HUDEP-2 (cell line): ENCODE data around the gene BPHL.
"Not testable (repeated sequence)": the region's sequence is repeated elsewhere in the genome, so short reads cannot be mapped to it uniquely, and the experiment has no call there.

Experiments
- DNase-seq, 76 experiments: peaks; one replicate each; lab custom pipeline; 2025; ENCODE audit not compliant: unreplicated experiment in 76 of 76; lab: John Stamatoyannopoulos, UW

Gene BPHL

GRCh38 chr6:3119040-3119723 lies 671 bp downstream of the BPHL start:
- DNase-seq: peak in 2 of 76 experiments; percentile 33 to 58

GRCh38 chr6:3120765-3121089 lies 2.2 kb downstream of the BPHL start:
- no peak for DNase-seq

GRCh38 chr6:3122823-3123182 lies 4.3 kb downstream of the BPHL start:
- no peak for DNase-seq

GRCh38 chr6:3124667-3125066 lies 6.2 kb downstream of the BPHL start:
- DNase-seq: no peak

GRCh38 chr6:3125815-3126214 lies 7.3 kb downstream of the BPHL start:
- DNase-seq: no peak

- DNase-seq: no peak
These were observed 10.0 kb downstream of the BPHL start for GRCh38 chr6:3128356-3129108.

GRCh38 chr6:3131695-3132094 lies 13.2 kb downstream of the BPHL start:
- no peak for DNase-seq

GRCh38 chr6:3133515-3133914 lies 15.0 kb downstream of the BPHL start:
- DNase-seq: no peak

GRCh38 chr6:3135668-3136291 lies 17.3 kb downstream of the BPHL start:
- DNase-seq: no peak

- DNase-seq: no peak
These were observed 17.9 kb downstream of the BPHL start for GRCh38 chr6:3136292-3137011.

GRCh38 chr6:3137057-3137777 lies 18.7 kb downstream of the BPHL start:
- DNase-seq: no peak

- not testable (repeated sequence) for DNase-seq
These were observed 19.4 kb downstream of the BPHL start for GRCh38 chr6:3137873-3138272.

- DNase-seq: no peak
These were observed 19.8 kb downstream of the BPHL start for GRCh38 chr6:3138341-3138740.

GRCh38 chr6:3139090-3139903 lies 20.8 kb downstream of the BPHL start:
- no peak for DNase-seq

GRCh38 chr6:3140201-3140600 lies 21.7 kb downstream of the BPHL start:
- DNase-seq: no peak

GRCh38 chr6:3142536-3142935 lies 24.0 kb downstream of the BPHL start:
- DNase-seq: no peak

GRCh38 chr6:3143158-3143557 lies 24.6 kb downstream of the BPHL start:
- no peak for DNase-seq

- no peak for DNase-seq
These were observed 26.1 kb downstream of the BPHL start for GRCh38 chr6:3144571-3144970.

- peak in 2 of 76 experiments; percentile 10 to 21 for DNase-seq
These were observed 29.6 kb downstream of the BPHL start for GRCh38 chr6:3147914-3148757.
